Osteoblast (primary cell): ENCODE measurements around the gene POU2AF3. TPM values are rescaled to one million over a fixed set of nuclear protein-coding genes. Genes with fewer than 3 reads are reported as not detected.

Experiments
- DNase-seq: peaks from one replicate; pipeline ENCODE4 v3.0.0; 2011; ENCODE audit warnings: low spot score, mixed read lengths; ENCODE audit not compliant: insufficient read length; ENCODE audit errors: missing footprints
- H2AFZ ChIP-seq: 2 replicates; pipeline ENCODE4 v1.6.0; 2011; ENCODE audit warnings: mild to moderate bottlenecking, low read length
- H3K27ac ChIP-seq: 2 replicates; pipeline ENCODE4 v1.5.1; 2011; ENCODE audit warnings: mild to moderate bottlenecking, low read depth, low read length, moderate library complexity
- H3K27me3 ChIP-seq: 2 replicates; pipeline ENCODE4 v1.6.0; 2012; ENCODE audit warnings: mild to moderate bottlenecking, control low read depth, inconsistent platforms, low read length, moderate library complexity; ENCODE audit not compliant: insufficient read depth
- H3K36me3 ChIP-seq: 2 replicates; pipeline ENCODE4 v1.5.1; 2011; ENCODE audit warnings: mild to moderate bottlenecking, low read length, control low read depth, moderate library complexity; ENCODE audit not compliant: insufficient read depth
- H3K4me1 ChIP-seq: 2 replicates; pipeline ENCODE4 v1.5.1; 2011; ENCODE audit warnings: mild to moderate bottlenecking, low read length, control low read depth, moderate library complexity; ENCODE audit not compliant: insufficient read depth
- H3K4me2 ChIP-seq: 2 replicates; pipeline ENCODE4 v1.6.0; 2011; ENCODE audit warnings: mild to moderate bottlenecking, low read length; ENCODE audit not compliant: insufficient read depth
- H3K4me3 ChIP-seq: fragments of 200-600 bp; sonication (generic); 3 replicates; pipeline ENCODE4 v1.5.1; 2012; ENCODE audit warnings: mild to moderate bottlenecking, low read length, inconsistent platforms; ENCODE audit not compliant: insufficient read depth
- H3K79me2 ChIP-seq: 2 replicates; pipeline ENCODE4 v1.6.0; 2012; ENCODE audit warnings: mild to moderate bottlenecking, low read length, control low read depth, inconsistent platforms; ENCODE audit not compliant: insufficient read depth
- H3K9me3 ChIP-seq: 2 replicates; pipeline ENCODE4 v1.5.1; 2011; ENCODE audit warnings: low read depth, low read length, control low read depth
- H4K20me1 ChIP-seq: 2 replicates; pipeline ENCODE4 v1.6.0; 2012; ENCODE audit warnings: mild to moderate bottlenecking, low read length, control low read depth; ENCODE audit not compliant: insufficient read depth
- CTCF ChIP-seq: IDR thresholded peaks from 2 replicates; pipeline ENCODE4 v1.5.1; 2011; ENCODE audit warnings: mild to moderate bottlenecking, low read depth, low read length, moderate library complexity; ENCODE audit errors: extremely low read depth
- total RNA-seq: library from RNA; depleted of rRNA; stranded (reverse); fragments of >200 nt; gene quantifications from 2 replicates; pipeline ENCODE4 v1.2.3, GENCODE V29; 2012

POU2AF3 gene
- total RNA-seq, 1 donor: 0.36 TPM

GRCh38 chr11:111303461-111303860 lies 5.1 kb downstream of the POU2AF3 start:
- Histone ChIP-seq H2AFZ (no peak overlapping the region), H3K9me3 (no peaks in the 10 kb centered on the region), H3K27ac (no peak overlapping the region), H3K79me2 (no peaks in the 10 kb centered on the region), H3K27me3 (peaks cover 73% of the 10 kb centered on the region), H3K4me3 (no peak overlapping the region), H3K36me3 (no peaks in the 10 kb centered on the region), H4K20me1 (no peaks in the 10 kb centered on the region), H3K4me1 (no peaks in the 10 kb centered on the region), H3K4me2 (no peak overlapping the region)
- no peak for TF ChIP-seq CTCF
- peak; percentile 80 for DNase-seq

GRCh38 chr11:111305162-111305802 lies 6.9 kb downstream of the POU2AF3 start:
- H3K36me3 ChIP-seq: no peaks in the 10 kb centered on the region
- DNase-seq: no peak
- H3K79me2 ChIP-seq: no peaks in the 10 kb centered on the region
- H2AFZ ChIP-seq: no peak overlapping the region
- no peaks in the 10 kb centered on the region for H4K20me1 ChIP-seq
- no peaks in the 10 kb centered on the region for H3K9me3 ChIP-seq
- peaks cover 58% of the 10 kb centered on the region for H3K27me3 ChIP-seq
- no peak for TF ChIP-seq CTCF
- no peak overlapping the region for H3K4me2 ChIP-seq
- H3K27ac ChIP-seq: no peak overlapping the region
- no peaks in the 10 kb centered on the region for H3K4me1 ChIP-seq
- no peak overlapping the region for H3K4me3 ChIP-seq

DNA sequence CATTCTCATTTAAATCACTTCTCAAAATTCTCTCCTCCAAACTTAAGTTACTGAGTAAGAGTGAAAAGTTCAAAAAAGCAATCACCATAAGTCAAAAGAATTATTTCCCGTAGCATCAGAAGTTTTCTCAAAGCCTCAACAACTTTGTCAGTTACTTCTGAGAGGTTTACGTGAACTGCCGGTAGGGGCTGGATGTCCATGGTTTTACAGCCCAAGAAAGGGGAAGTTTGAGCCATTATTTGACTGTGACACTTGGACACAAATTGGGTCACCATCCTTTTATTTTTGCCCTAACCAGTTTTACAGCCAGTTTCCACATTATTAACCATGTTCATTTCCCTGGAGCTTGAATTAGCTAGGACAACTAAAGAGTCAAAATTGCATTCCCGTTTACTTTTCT lies 7.5 kb downstream of the POU2AF3 start:
- Histone ChIP-seq H3K79me2 (no peaks in the 10 kb centered on the region), H4K20me1 (no peaks in the 10 kb centered on the region), H2AFZ (no peak overlapping the region), H3K36me3 (no peaks in the 10 kb centered on the region), H3K4me1 (no peaks in the 10 kb centered on the region), H3K27me3 (peaks cover 52% of the 10 kb centered on the region), H3K4me3 (no peak overlapping the region), H3K4me2 (no peak overlapping the region), H3K27ac (no peak overlapping the region), H3K9me3 (no peaks in the 10 kb centered on the region)
- TF ChIP-seq CTCF: no peak
- DNase-seq: no peak

- Histone ChIP-seq H3K4me1 (no peaks in the 10 kb centered on the region), H3K79me2 (no peaks in the 10 kb centered on the region), H3K4me2 (no peak overlapping the region), H3K27ac (no peak overlapping the region), H3K9me3 (no peaks in the 10 kb centered on the region), H3K27me3 (peaks cover 48% of the 10 kb centered on the region), H4K20me1 (no peaks in the 10 kb centered on the region), H3K4me3 (no peak overlapping the region), H2AFZ (no peak overlapping the region), H3K36me3 (no peaks in the 10 kb centered on the region)
- no peak for DNase-seq
- no peak for TF ChIP-seq CTCF
These were observed 8.0 kb downstream of the POU2AF3 start for GRCh38 chr11:111306321-111306720.
